Keratinocyte (primary cell): ENCODE data around the gene FBXO8. TPM values are rescaled to one million over a fixed set of nuclear protein-coding genes. Genes with fewer than 3 reads are reported as not detected.

Experiments used
- DNase-seq: peaks from one replicate; pipeline ENCODE4 v3.0.0-alpha.2; 2011; ENCODE audit warnings: low read depth, missing footprints, low spot score
- FAIRE-seq: peaks from 2 replicates; lab custom pipeline; 2011; peaks lifted over from hg19 to GRCh38; lab: Jason Lieb, UNC
- H2AFZ ChIP-seq: 2 replicates; pipeline ENCODE4 v1.6.0; 2012; ENCODE audit warnings: low read length, control low read depth, inconsistent platforms; ENCODE audit not compliant: control insufficient read depth
- H3K27ac ChIP-seq: 2 replicates; pipeline ENCODE4 v1.5.1; 2011; ENCODE audit warnings: low read length; ENCODE audit not compliant: control insufficient read depth, insufficient read depth
- H3K27me3 ChIP-seq: 3 replicates; pipeline ENCODE4 v1.6.0; 2011; ENCODE audit warnings: low read length; ENCODE audit not compliant: control insufficient read depth, insufficient read depth; ENCODE audit errors: extremely low read depth
- H3K36me3 ChIP-seq, 2 experiments: 2 replicates in 1 of 2; 3 replicates in 1 of 2; pipeline ENCODE4 v1.5.1; 2011; ENCODE audit warnings: low read length in 2 of 2, mild to moderate bottlenecking in 1 of 2; ENCODE audit not compliant: control insufficient read depth in 2 of 2, insufficient read depth in 2 of 2; ENCODE audit errors: extremely low read depth in 1 of 2
- H3K4me1 ChIP-seq: 3 replicates; pipeline ENCODE4 v1.5.1; 2011; ENCODE audit warnings: low read length; ENCODE audit not compliant: control insufficient read depth, insufficient read depth; ENCODE audit errors: extremely low read depth
- H3K4me2 ChIP-seq: 3 replicates; pipeline ENCODE4 v1.6.0; 2011; ENCODE audit warnings: low read depth, low read length; ENCODE audit not compliant: control insufficient read depth, insufficient read depth; ENCODE audit errors: extremely low read depth
- H3K4me3 ChIP-seq, 3 experiments: fragments of 200-600 bp in 1 of 3; sonication (generic) in 1 of 3; 2 replicates in 2 of 3; 3 replicates in 1 of 3; pipeline ENCODE4 v1.5.1; 2011 to 2016; ENCODE audit warnings: low read length in 3 of 3, mild to moderate bottlenecking in 3 of 3, control low read depth in 2 of 3, inconsistent platforms in 1 of 3, low read depth in 1 of 3, mixed read lengths in 1 of 3, mixed run types in 1 of 3, moderate library complexity in 1 of 3; ENCODE audit not compliant: control insufficient read depth in 2 of 3, insufficient read depth in 2 of 3; ENCODE audit errors: extremely low read depth in 1 of 3
- H3K79me2 ChIP-seq: 2 replicates; pipeline ENCODE4 v1.6.0; 2012; ENCODE audit warnings: low read length; ENCODE audit not compliant: control insufficient read depth, insufficient read depth
- H3K9ac ChIP-seq: 3 replicates; pipeline ENCODE4 v1.6.0; 2011; ENCODE audit warnings: low read length; ENCODE audit not compliant: control insufficient read depth, insufficient read depth; ENCODE audit errors: extremely low read depth
- H3K9me1 ChIP-seq: 3 replicates; pipeline ENCODE4 v1.6.0; 2011; ENCODE audit warnings: low read length; ENCODE audit not compliant: control insufficient read depth, insufficient read depth; ENCODE audit errors: extremely low read depth
- H3K9me3 ChIP-seq: 2 replicates; pipeline ENCODE4 v1.5.1; 2012; ENCODE audit warnings: low read depth, low read length; ENCODE audit not compliant: control insufficient read depth
- H4K20me1 ChIP-seq: 3 replicates; pipeline ENCODE4 v1.6.0; 2011; ENCODE audit warnings: low read length; ENCODE audit not compliant: control insufficient read depth, insufficient read depth; ENCODE audit errors: extremely low read depth
- CTCF ChIP-seq, 3 experiments: IDR thresholded peaks in 1 of 3; conservative IDR thresholded peaks in 1 of 3; optimal IDR thresholded peaks in 1 of 3; 2 replicates in 2 of 3; 3 replicates in 1 of 3; pipeline versions ENCODE3 to v1.5.1; 2011; ENCODE audit warnings: low read length in 3 of 3, mild to moderate bottlenecking in 3 of 3, moderate library complexity in 2 of 3, control low read depth in 1 of 3, inconsistent platforms in 1 of 3; ENCODE audit not compliant: insufficient read depth in 2 of 3; ENCODE audit errors: extremely low read depth in 1 of 3
- EZH2 ChIP-seq: IDR thresholded peaks from one replicate; pipeline ENCODE4 v1.6.1; 2012; ENCODE audit warnings: inconsistent platforms, mild to moderate bottlenecking, low read length, moderate library complexity
- dilution Hi-C: fragments of 300-500 bp; cut with MboI; formaldehyde crosslinking; loops from one replicate; pipeline ENCODE4 v1.7.0; 2020; ENCODE audit warnings: low sequenced_read_pairs; ENCODE audit not compliant: extremely low pct_ligation_motif_present
- polyA plus RNA-seq, 5 experiments: library from polyadenylated mRNA; depleted of rRNA in 3 of 5; stranded (reverse) in 3 of 5; stranded (forward) in 1 of 5; unstranded in 1 of 5; fragments of >200 nt; gene quantifications; 1 replicate in 1 of 5; 2 replicates in 3 of 5; 3 replicates in 1 of 5; pipeline versions ENCODE4 v1.2.1 to v1.2.3, GENCODE V29; 2011 to 2012; ENCODE audit warnings: missing spikeins in 2 of 5, low read depth in 1 of 5, low replicate concordance in 1 of 5

The FBXO8 gene
- polyA plus RNA-seq, 1 donor (not counting 4 experiments of a cell fraction or from before 2014, with no cell fraction given), result 21.0 TPM

- FAIRE-seq (no peak), DNase-seq (no peak)
- no peak overlapping the region for H3K4me2 ChIP-seq
- H3K9me1 ChIP-seq, result no peaks in the 10 kb centered on the region
- H2AFZ ChIP-seq, result no peak overlapping the region
- TF ChIP-seq CTCF (optimal IDR thresholded peaks at IDR 0.05 in 1 of 3, IDR thresholded peaks at IDR 0.05 in 1 of 3, conservative IDR thresholded peaks at IDR 0.05 in 1 of 3; ENCODE audit: extremely low read depth in 1 of 3, insufficient read depth in 2 of 3, low read length in 3 of 3) (no peak), EZH2 (no peak)
- H3K79me2 ChIP-seq, result no peaks in the 10 kb centered on the region
- no peak overlapping the region for H3K9ac ChIP-seq
- H3K4me3 ChIP-seq, result no peak overlapping the region
- no peaks in the 10 kb centered on the region for H3K9me3 ChIP-seq
- no peak overlapping the region for H3K27ac ChIP-seq
- dilution Hi-C loops, result no loop called here
- H3K4me1 ChIP-seq, result no peaks in the 10 kb centered on the region
- no peaks in the 10 kb centered on the region for H3K36me3 ChIP-seq
- no peaks in the 10 kb centered on the region for H3K27me3 ChIP-seq
- H4K20me1 ChIP-seq, result no peaks in the 10 kb centered on the region
Measured at GRCh38 chr4:174201871-174202270, 81.6 kb downstream of the FBXO8 start.

GRCh38 chr4:174199735-174200134 is 83.7 kb downstream of the FBXO8 start:
- no peaks in the 10 kb centered on the region for H3K27me3 ChIP-seq
- TF ChIP-seq EZH2, result no peak
- TF ChIP-seq CTCF (optimal IDR thresholded peaks at IDR 0.05 in 1 of 3, IDR thresholded peaks at IDR 0.05 in 1 of 3, conservative IDR thresholded peaks at IDR 0.05 in 1 of 3; ENCODE audit: extremely low read depth in 1 of 3, insufficient read depth in 2 of 3, low read length in 3 of 3), result no peak
- H3K27ac ChIP-seq, result no peak overlapping the region

More at GRCh38 chr4:174199735-174200134, 83.7 kb downstream of the FBXO8 start:
- H3K9me1 ChIP-seq, result no peaks in the 10 kb centered on the region
- H3K4me2 ChIP-seq, result no peak overlapping the region
- no peaks in the 10 kb centered on the region for H3K79me2 ChIP-seq
- no peaks in the 10 kb centered on the region for H4K20me1 ChIP-seq
- no peak overlapping the region for H3K9ac ChIP-seq
- no peaks in the 10 kb centered on the region for H3K36me3 ChIP-seq
- no peaks in the 10 kb centered on the region for H3K4me1 ChIP-seq
- dilution Hi-C loops, result no loop called here
- H3K9me3 ChIP-seq, result no peaks in the 10 kb centered on the region
- no peak overlapping the region for H3K4me3 ChIP-seq
- no peak for FAIRE-seq
- no peak for DNase-seq
- H2AFZ ChIP-seq, result no peak overlapping the region
